WTC11 (cell line): ENCODE data around the gene RNF222. TPM values are rescaled to one million over a fixed set of nuclear protein-coding genes. Genes with fewer than 3 reads are reported as not detected.
"Not testable (repeated sequence)": the region's sequence is repeated elsewhere in the genome, so short reads cannot be mapped to it uniquely, and the experiment has no call there.

Experiments
- ATAC-seq: fragments of 200-7000 bp; cut with Tn5 transposase; 2 replicates; pipeline ENCODE4 v1.10.0; 2021; ENCODE audit warnings: mild to moderate bottlenecking, moderate library complexity
- CTCF ChIA-PET: fragments of 300-600 bp; sonication (Branson Sonifier 250); formaldehyde crosslinking; loops from one replicate; lab custom pipeline; 2021; ENCODE audit warnings: antibody characterized with exemption; lab: Charles Lee
- POLR2A ChIA-PET: fragments of 350-600 bp; sonication (Branson Sonifier 250); formaldehyde crosslinking; loops from one replicate; lab custom pipeline; 2021; ENCODE audit warnings: antibody characterized with exemption; lab: Charles Lee
- DNase-seq: peaks from one replicate; pipeline ENCODE4 v3.0.0; 2021; ENCODE audit warnings: low spot score
- H3K27ac Mint-ChIP-seq: 2 replicates; pipeline ENCODE4 v1.8.0; 2021; ENCODE audit warnings: mixed read lengths
- H3K27me3 Mint-ChIP-seq: 2 replicates; pipeline ENCODE4 v1.8.0; 2021; ENCODE audit warnings: low read depth, mild to moderate bottlenecking, moderate library complexity, mixed read lengths
- H3K36me3 Mint-ChIP-seq: 2 replicates; pipeline ENCODE4 v1.8.0; 2021; ENCODE audit warnings: mixed read lengths
- H3K4me1 Mint-ChIP-seq: 2 replicates; pipeline ENCODE4 v1.8.0; 2022; ENCODE audit warnings: mixed read lengths
- H3K4me3 Mint-ChIP-seq: 2 replicates; pipeline ENCODE4 v1.8.0; 2021; ENCODE audit warnings: mild to moderate bottlenecking, moderate library complexity, mixed read lengths
- H3K9me3 Mint-ChIP-seq: 2 replicates; pipeline ENCODE4 v1.8.0; 2021; ENCODE audit warnings: mixed read lengths
- AR ChIP-seq: fragments of 250-450 bp; sonication (Bioruptor Pico); IDR thresholded peaks from 2 replicates; pipeline ENCODE4 v1.9.0; 2021; ENCODE audit warnings: mild to moderate bottlenecking
- CTCF ChIP-seq: fragments of 200-600 bp; IDR thresholded peaks from 2 replicates; pipeline ENCODE4 v1.8.0; 2022; ENCODE audit warnings: antibody characterized with exemption
- E2F5 ChIP-seq: sonication (generic); formaldehyde crosslinking; IDR thresholded peaks from 2 replicates; pipeline ENCODE4 v1.8.1; 2022; ENCODE audit warnings: mild to moderate bottlenecking, moderate library complexity, missing genetic modification reagents
- ERG ChIP-seq: fragments of 250-450 bp; sonication (Bioruptor Pico); IDR thresholded peaks from 2 replicates; pipeline ENCODE4 v1.8.0; 2021; ENCODE audit warnings: mild to moderate bottlenecking
- GRHL2 ChIP-seq: fragments of 250-450 bp; sonication (Bioruptor Pico); IDR thresholded peaks from 2 replicates; pipeline ENCODE4 v1.8.0; 2022; ENCODE audit warnings: mild to moderate bottlenecking, moderate library complexity; ENCODE audit not compliant: insufficient replicate concordance, severe bottlenecking
- MAX ChIP-seq: sonication (generic); formaldehyde crosslinking; IDR thresholded peaks from 2 replicates; pipeline ENCODE4 v1.8.0; 2022; ENCODE audit warnings: mild to moderate bottlenecking, missing genetic modification reagents
- PRRX2 ChIP-seq: fragments of 250-450 bp; sonication (Bioruptor Pico); IDR thresholded peaks from 2 replicates; pipeline ENCODE4 v1.8.0; 2021; ENCODE audit warnings: mild to moderate bottlenecking
- RORB ChIP-seq: fragments of 250-450 bp; sonication (Bioruptor Pico); IDR thresholded peaks from 2 replicates; pipeline ENCODE4 v1.9.0; 2021; ENCODE audit warnings: mild to moderate bottlenecking
- ZNF532 ChIP-seq: fragments of 250-450 bp; sonication (Bioruptor Pico); IDR thresholded peaks from 2 replicates; pipeline ENCODE4 v1.9.0; 2021; ENCODE audit warnings: mild to moderate bottlenecking, borderline replicate concordance
- total RNA-seq: library from RNA; stranded (reverse); gene quantifications from 3 replicates; pipeline ENCODE4 v1.2.3, GENCODE V29; 2021

Gene RNF222
- total RNA-seq, 1 experiment from 2014 or later = not detected

- TF ChIP-seq AR = 0 out of 2 replicates have a peak, but pooled peaks have one; percentile 17
- TF ChIP-seq MAX (CRISPR knock-in tag) = no peak
- TF ChIP-seq CTCF = no peak
- TF ChIP-seq ZNF532 (CRISPR knock-in tag) = no peak
- no peak for TF ChIP-seq PRRX2 (CRISPR knock-in tag)
- no peak; the same call in 1 of the 2 replicates for TF ChIP-seq ERG
Measured at GRCh38 chr17:8382052-8382879, 15.4 kb downstream of the RNF222 start (continued).

GRCh38 chr17:8380049-8380448 lies 17.6 kb downstream of the RNF222 start:
- no peak for DNase-seq
- peaks cover 58% of the 10 kb centered on the region for H3K4me1 Mint-ChIP-seq
- POLR2A ChIA-PET = no interaction called here
- CTCF ChIA-PET = interaction anchor here (0.9 to 1.1 kb wide), 2 partner anchors 41 to 366 kb away, joined by 3 read pairs; no protein-coding TSS in a partner anchor
- peak overlapping the region; percentile 98 for H3K4me3 Mint-ChIP-seq
- TF ChIP-seq GRHL2 (no peak), RORB (CRISPR knock-in tag) (no peak), E2F5 (CRISPR knock-in tag) (no peak)
- H3K9me3 Mint-ChIP-seq = no peaks in the 10 kb centered on the region
- ATAC-seq = no peak
- peaks cover 63% of the 10 kb centered on the region for H3K36me3 Mint-ChIP-seq
- no peaks in the 10 kb centered on the region for H3K27me3 Mint-ChIP-seq
- peak overlapping the region; percentile 91 for H3K27ac Mint-ChIP-seq

GRCh38 chr17:8378117-8378516 lies 19.5 kb downstream of the RNF222 start:
- H3K4me3 Mint-ChIP-seq, DNase-seq, H3K9me3 Mint-ChIP-seq, CTCF ChIA-PET, POLR2A ChIA-PET, H3K27me3 Mint-ChIP-seq, ATAC-seq: not testable (repeated sequence)
- Mint-ChIP-seq H3K27ac (peak overlapping the region; percentile 45), H3K4me1 (peaks cover 48% of the 10 kb centered on the region), H3K36me3 (peaks cover 67% of the 10 kb centered on the region)
